ENCODE data around the gene KCNC4. TPM values are rescaled to one million over a fixed set of nuclear protein-coding genes. Genes with fewer than 3 reads are reported as not detected.

KCNC4 gene
- polyA plus RNA-seq, 1 donor from 2014 or later, result 0.57 TPM

DNA sequence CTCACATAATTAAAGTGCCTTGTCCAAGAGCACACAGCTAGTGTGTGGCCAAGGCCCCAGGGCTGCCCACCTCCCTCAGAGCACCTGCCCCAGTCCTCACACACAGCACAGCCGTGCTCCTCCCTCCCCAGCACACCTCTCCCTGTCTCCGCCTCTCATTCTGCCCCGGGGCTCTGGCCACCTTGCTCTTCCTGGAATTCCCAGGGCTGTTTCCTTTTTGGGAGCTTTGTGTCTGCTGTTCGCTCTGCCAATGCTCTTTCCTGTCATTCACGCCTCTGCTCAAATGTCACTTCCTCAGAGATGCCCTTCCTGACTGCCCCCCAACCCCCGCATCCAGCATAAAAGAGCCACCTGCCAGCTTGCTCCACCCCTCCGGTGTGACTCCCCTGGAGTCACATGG lies 46.5 kb upstream of the KCNC4 start:
- H3F3A ChIP-seq (ENCODE audit: insufficient read depth, low read length, poor library complexity, severe bottlenecking), result no peaks in the 10 kb centered on the region
- no peak overlapping the region for H3K4me3 ChIP-seq (ENCODE audit: low read length)
- H2AFZ ChIP-seq (ENCODE audit: low read depth, low read length), result no peak overlapping the region
- no peak for TF ChIP-seq POLR2AphosphoS5 (IDR thresholded peaks at IDR 0.05)
- no peak for TF ChIP-seq MXI1 (conservative IDR thresholded peaks at IDR 0.05; ENCODE audit: poor library complexity, severe bottlenecking)
- TF ChIP-seq TAF1 (IDR thresholded peaks at IDR 0.05; ENCODE audit: low read depth), result no peak
- TF ChIP-seq RAD21 (conservative IDR thresholded peaks at IDR 0.05), result no peak
- no peak for TF ChIP-seq SMC3 (conservative IDR thresholded peaks at IDR 0.05; ENCODE audit: poor library complexity)
- no peak for TF ChIP-seq EP300 (conservative IDR thresholded peaks at IDR 0.05; ENCODE audit: poor library complexity, severe bottlenecking)
- TF ChIP-seq, protein P1, sequence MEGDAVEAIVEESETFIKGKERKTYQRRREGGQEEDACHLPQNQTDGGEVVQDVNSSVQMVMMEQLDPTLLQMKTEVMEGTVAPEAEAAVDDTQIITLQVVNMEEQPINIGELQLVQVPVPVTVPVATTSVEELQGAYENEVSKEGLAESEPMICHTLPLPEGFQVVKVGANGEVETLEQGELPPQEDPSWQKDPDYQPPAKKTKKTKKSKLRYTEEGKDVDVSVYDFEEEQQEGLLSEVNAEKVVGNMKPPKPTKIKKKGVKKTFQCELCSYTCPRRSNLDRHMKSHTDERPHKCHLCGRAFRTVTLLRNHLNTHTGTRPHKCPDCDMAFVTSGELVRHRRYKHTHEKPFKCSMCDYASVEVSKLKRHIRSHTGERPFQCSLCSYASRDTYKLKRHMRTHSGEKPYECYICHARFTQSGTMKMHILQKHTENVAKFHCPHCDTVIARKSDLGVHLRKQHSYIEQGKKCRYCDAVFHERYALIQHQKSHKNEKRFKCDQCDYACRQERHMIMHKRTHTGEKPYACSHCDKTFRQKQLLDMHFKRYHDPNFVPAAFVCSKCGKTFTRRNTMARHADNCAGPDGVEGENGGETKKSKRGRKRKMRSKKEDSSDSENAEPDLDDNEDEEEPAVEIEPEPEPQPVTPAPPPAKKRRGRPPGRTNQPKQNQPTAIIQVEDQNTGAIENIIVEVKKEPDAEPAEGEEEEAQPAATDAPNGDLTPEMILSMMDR (IDR thresholded peaks at IDR 0.05; ENCODE audit: poor library complexity, severe bottlenecking), result no peak
- no peak for TF ChIP-seq EZH2 (IDR thresholded peaks at IDR 0.05; ENCODE audit: borderline replicate concordance, insufficient read depth, low read length, poor library complexity, severe bottlenecking)
- TF ChIP-seq, protein P2, sequence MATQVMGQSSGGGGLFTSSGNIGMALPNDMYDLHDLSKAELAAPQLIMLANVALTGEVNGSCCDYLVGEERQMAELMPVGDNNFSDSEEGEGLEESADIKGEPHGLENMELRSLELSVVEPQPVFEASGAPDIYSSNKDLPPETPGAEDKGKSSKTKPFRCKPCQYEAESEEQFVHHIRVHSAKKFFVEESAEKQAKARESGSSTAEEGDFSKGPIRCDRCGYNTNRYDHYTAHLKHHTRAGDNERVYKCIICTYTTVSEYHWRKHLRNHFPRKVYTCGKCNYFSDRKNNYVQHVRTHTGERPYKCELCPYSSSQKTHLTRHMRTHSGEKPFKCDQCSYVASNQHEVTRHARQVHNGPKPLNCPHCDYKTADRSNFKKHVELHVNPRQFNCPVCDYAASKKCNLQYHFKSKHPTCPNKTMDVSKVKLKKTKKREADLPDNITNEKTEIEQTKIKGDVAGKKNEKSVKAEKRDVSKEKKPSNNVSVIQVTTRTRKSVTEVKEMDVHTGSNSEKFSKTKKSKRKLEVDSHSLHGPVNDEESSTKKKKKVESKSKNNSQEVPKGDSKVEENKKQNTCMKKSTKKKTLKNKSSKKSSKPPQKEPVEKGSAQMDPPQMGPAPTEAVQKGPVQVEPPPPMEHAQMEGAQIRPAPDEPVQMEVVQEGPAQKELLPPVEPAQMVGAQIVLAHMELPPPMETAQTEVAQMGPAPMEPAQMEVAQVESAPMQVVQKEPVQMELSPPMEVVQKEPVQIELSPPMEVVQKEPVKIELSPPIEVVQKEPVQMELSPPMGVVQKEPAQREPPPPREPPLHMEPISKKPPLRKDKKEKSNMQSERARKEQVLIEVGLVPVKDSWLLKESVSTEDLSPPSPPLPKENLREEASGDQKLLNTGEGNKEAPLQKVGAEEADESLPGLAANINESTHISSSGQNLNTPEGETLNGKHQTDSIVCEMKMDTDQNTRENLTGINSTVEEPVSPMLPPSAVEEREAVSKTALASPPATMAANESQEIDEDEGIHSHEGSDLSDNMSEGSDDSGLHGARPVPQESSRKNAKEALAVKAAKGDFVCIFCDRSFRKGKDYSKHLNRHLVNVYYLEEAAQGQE (IDR thresholded peaks at IDR 0.05; ENCODE audit: borderline replicate concordance), result no peak
- H3K9ac ChIP-seq (ENCODE audit: low read length), result no peak overlapping the region
- H3K9me3 ChIP-seq (ENCODE audit: low read length), result no peaks in the 10 kb centered on the region
- H3K79me2 ChIP-seq (replicated peaks; ENCODE audit: insufficient read depth, low read length), result no peaks in the 10 kb centered on the region
- no peaks in the 10 kb centered on the region for H3K27me3 ChIP-seq (ENCODE audit: insufficient read depth, low read depth, low read length)
- no peaks in the 10 kb centered on the region for H4K20me1 ChIP-seq (ENCODE audit: insufficient read depth)
- no peak overlapping the region for H3K27ac ChIP-seq (ENCODE audit: low read length)
- no peaks in the 10 kb centered on the region for H3K36me3 ChIP-seq (ENCODE audit: insufficient read depth, low read length)
- no peak overlapping the region for H3K4me2 ChIP-seq (ENCODE audit: low read length)
- H3K9me2 ChIP-seq (ENCODE audit: insufficient read depth, low read length), result no peaks in the 10 kb centered on the region

DNA sequence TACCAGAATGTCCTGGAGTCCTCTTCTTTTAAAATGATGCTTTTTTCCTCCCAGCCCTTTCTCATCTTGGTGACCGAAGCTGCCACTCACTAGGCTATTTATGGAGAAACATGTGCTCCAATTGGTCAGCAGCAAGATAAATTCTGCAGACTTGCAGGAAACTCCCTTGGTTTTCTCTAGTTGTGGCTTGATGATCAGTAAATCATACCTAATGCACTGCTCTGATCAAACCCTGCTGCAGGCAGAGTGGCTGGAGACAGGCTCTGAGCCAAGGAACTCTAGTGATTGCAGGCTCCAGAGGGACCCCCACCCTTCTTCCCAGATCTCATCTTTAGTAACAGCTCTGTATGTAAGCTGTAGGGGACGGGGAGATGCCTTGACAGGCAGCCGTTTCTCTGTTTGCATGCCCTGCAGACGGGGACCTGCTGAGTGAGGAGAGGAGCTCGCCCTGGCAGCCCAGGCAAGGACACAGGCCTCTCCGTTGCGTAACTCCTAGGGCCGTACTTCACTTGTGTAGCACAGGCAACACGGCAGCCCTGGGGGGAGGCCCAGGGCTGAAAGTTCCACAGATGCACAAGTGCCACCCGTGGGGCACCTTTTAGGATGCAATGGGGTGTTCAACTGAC lies 45.3 kb upstream of the KCNC4 start:
- H3K27ac ChIP-seq (ENCODE audit: low read length), result no peak overlapping the region

More for the DNA sequence above, 45.3 kb upstream of the KCNC4 start:
- H3K9ac ChIP-seq (ENCODE audit: low read length), result no peak overlapping the region
- no peaks in the 10 kb centered on the region for H3F3A ChIP-seq (ENCODE audit: insufficient read depth, low read length, poor library complexity, severe bottlenecking)
- no peaks in the 10 kb centered on the region for H3K9me3 ChIP-seq (ENCODE audit: low read length)
- H4K20me1 ChIP-seq (ENCODE audit: insufficient read depth), result no peaks in the 10 kb centered on the region
- no peak overlapping the region for H3K4me3 ChIP-seq (ENCODE audit: low read length)
- no peaks in the 10 kb centered on the region for H3K79me2 ChIP-seq (replicated peaks; ENCODE audit: insufficient read depth, low read length)
- no peak overlapping the region for H3K4me2 ChIP-seq (ENCODE audit: low read length)
- H3K36me3 ChIP-seq (ENCODE audit: insufficient read depth, low read length), result no peaks in the 10 kb centered on the region
- no peaks in the 10 kb centered on the region for H3K27me3 ChIP-seq (ENCODE audit: insufficient read depth, low read depth, low read length)
- no peak overlapping the region for H2AFZ ChIP-seq (ENCODE audit: low read depth, low read length)
- no peaks in the 10 kb centered on the region for H3K9me2 ChIP-seq (ENCODE audit: insufficient read depth, low read length)
- TF ChIP-seq POLR2AphosphoS5 (IDR thresholded peaks at IDR 0.05), result no peak
